Lung microvascular endothelial cell (primary cell): ENCODE data around the gene DHX58. TPM values are rescaled to one million over a fixed set of nuclear protein-coding genes. Genes with fewer than 3 reads are reported as not detected.
"Not testable (repeated sequence)": the region's sequence is repeated elsewhere in the genome, so short reads cannot be mapped to it uniquely, and the experiment has no call there.

Source experiments
- DNase-seq, 2 donors: peaks; one replicate each; pipeline versions ENCODE4 v3.0.0 to v3.0.0-alpha.2; 2010; ENCODE audit warnings: low read depth in 2 of 2
- total RNA-seq: library from RNA; depleted of rRNA; stranded (reverse); fragments of >200 nt; gene quantifications from 2 replicates; pipeline ENCODE4 v1.2.1, GENCODE V29; 2014

DHX58 gene
- total RNA-seq = 2.0 and 3.3 TPM in 2 replicates

- DNase-seq = peak; percentile 67 to 91
Observed at GRCh38 chr17:42112552-42113176, at the start of gene DHX58. Gene DHX58, minus strand, starts transcription at chr17:42112714. Its CDS starts 822 bp downstream, at chr17:42111892.

DNA sequence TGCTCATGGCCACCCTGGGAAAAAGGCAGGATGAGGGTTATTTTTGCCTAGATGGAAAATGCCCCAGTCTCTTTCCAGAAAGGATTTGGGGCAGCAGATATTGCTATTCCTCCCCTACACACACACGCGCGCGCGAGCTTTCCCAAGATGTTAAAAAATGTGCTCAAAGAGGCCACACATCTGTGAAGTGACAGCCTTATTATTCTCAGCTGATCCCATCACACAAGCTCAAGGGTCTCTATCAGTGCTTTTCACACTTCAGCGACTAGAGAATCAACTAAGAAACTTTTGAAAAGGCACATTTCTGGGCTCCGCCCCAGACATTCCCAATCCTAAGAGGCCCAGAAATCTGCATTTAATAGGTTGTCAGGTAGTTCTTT is 48.0 kb upstream of the DHX58 start:
- DNase-seq = no peak

- no peak for DNase-seq
Observed at GRCh38 chr17:42159796-42160530, 47.4 kb upstream of the DHX58 start.

DNA sequence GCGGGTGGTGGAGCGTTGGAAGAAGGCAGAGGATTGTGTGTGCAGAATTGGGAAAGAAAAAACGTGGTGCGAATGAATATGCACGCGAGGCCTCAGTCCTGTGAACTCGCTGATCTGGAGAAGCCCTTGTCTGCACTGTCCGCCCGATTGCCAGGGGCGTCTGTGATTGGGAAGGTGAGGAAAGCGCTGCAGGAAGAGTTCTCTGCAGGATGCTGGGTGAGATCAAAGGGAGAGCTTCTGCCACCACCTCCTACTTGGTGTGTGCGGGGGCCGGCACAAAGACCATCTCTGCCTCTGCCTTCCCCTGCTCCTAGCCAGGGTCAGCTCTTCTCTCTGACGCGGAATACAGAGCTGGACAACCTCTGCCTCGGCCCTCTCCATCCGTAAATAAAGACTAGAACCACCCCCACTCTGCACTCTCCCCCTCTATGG is 43.1 kb upstream of the DHX58 start:
- no peak for DNase-seq

- peak; percentile 27 to 77 for DNase-seq
Observed at GRCh38 chr17:42153919-42154742, 41.6 kb upstream of the DHX58 start.

GRCh38 chr17:42146911-42147607 is 34.5 kb upstream of the DHX58 start:
- no peak for DNase-seq

GRCh38 chr17:42143138-42143537 is 30.6 kb upstream of the DHX58 start:
- DNase-seq = not testable (repeated sequence)

- no peak for DNase-seq
Observed at GRCh38 chr17:42142371-42142896, 29.9 kb upstream of the DHX58 start.

- no peak for DNase-seq
Observed at GRCh38 chr17:42141382-42141781, 28.9 kb upstream of the DHX58 start.

DNA sequence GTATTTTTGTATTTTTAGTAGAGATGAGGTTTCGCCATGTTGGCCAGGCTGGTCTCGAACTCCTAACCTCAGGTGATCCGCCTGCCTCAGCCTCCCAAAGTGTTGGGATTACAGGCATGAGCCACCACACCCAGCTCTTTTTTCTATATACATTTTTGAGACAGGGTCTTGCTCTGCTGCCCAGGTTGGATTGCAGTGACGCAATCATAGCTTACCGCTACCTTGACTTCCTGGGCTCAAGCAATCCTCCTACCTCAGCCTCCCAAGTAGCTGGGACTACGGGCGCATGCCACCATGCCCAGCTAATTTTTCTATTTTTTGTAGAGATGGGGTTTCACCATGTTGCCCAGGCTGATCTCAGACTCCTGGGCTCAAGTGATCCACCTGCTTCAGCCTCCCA is 28.2 kb upstream of the DHX58 start:
- not testable (repeated sequence) for DNase-seq

DNA sequence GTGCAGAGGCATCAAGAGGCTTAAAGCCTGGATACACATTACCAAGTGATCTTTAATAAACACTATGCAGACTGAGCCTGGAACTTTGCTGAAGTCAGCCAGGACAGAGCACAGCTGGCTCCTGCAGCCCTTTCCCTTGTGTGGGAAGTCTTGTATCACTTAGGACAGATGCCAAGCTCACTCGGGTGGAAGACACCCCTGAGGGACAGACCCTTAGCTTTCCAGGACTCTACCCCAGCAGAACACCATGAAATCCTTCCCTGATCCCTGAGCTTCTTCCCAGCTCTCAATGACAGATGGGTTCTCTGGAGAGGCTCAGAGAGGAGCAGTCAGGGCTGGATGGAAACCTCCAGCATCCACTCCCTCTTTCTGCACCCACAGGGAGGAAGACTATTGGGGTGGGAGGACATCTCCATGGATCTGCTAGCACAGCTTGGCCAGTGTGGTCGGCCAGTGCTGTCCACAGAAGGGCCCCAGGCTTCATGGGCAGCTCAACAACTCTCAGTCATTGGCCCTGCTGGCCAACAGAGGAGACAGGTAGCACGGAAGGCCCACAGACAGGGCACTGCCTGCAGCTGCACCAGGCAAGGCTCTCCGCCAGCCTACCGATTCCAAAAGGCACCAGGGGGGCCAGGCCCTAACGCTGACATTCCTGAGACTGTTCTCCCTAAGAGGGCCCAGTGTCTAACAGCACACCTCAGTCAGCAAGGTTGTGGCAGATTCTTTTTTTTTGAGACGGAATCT is 26.4 kb upstream of the DHX58 start:
- DNase-seq = peak in 1 of 2 donors; percentile 21

GRCh38 chr17:42136654-42137051 is 24.1 kb upstream of the DHX58 start:
- no peak for DNase-seq

DNA sequence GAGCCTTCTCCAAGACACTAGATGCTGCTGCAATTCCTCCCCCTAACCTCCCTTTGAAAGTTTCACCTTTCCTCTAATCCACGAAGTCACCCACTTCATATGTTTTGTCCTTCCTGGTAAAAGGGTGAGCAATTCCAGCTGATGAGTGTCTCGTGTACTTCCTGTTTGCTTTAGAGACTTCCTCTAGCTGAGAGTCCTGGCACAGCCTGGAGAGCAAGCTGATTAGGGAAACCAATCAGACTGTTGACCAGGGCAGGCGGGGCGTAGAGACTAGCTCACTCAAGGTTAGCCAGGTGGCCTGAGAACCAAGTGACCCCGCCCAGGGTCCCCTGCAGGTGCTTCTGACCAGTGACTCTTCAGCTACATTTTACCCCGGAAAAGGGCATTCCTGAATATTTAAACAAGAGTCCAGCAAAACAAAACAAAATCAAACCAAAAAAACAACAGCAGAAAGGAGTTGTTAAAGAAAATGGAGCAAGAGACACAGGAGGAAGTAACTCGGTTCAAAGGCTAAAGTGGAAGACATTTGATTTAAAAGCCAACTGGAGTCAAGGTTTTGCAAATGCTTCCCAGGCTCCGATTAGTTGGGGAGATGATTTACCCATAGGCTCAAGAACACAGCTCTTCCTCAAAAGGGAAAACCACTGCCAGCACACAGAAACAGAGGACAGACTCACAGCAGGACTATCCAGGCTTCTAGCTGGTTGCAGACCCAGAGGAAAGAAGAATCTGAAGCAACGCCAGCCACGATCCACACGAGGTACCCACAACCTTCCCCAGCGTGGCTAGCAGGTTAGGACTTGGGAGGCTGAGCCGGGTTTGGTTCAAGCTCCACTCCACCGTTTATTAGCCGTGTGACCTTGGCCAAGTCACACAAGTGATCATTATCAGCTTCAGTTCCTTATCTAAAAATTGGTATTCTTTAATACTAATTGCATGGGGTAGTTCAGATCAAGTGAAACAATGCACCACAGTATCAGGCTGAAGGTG is 23.4 kb upstream of the DHX58 start:
- peak; percentile 90 to 93 for DNase-seq

DNA sequence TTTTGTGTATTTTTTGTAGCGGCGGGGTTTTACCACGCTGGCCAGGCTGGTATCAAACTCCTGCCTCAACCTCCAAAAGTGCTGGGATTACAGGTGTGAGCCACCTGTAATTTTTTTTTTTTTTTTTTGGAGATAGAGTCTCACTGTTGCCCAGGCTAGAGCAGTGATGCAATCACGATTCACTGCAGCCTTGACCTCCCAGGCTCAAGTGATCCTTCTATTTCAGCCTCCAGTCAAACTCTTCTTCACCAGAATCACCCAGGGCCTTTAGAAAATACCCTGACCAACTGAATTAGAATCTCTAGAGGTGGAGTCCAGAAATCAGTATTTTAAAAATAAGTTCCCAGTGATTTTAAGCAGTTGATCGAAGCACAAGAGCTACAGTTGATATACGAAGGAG is 22.6 kb upstream of the DHX58 start:
- DNase-seq = no peak

DNA sequence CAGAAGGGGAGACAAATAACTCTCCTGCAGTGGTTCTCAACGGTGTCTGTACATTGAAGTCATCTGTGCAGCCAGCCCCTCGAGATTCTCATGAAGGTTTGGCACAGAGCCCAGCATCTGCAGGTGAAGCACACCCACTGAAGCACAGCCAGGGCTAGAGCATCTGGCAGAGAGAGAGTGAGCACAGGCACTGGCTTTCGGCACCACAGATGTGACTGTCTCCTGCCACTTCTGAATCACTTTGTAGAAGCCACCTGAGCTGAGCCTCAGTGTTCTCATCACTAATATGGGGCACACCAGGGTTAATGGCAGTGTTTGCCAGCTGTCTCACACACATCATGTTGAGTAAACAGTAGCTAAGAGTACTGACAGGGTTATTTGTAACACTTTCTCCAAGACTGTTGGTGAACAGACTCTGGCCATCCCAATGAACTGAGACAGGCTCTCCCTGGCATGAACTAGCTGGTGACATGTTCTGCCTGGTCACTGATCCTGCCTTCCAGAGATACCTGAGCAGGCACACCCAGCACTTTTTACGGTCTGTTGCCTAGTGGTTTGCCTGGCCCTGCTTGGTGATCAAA is 21.0 kb upstream of the DHX58 start:
- peak in 1 of 2 donors; percentile 24 for DNase-seq

DNA sequence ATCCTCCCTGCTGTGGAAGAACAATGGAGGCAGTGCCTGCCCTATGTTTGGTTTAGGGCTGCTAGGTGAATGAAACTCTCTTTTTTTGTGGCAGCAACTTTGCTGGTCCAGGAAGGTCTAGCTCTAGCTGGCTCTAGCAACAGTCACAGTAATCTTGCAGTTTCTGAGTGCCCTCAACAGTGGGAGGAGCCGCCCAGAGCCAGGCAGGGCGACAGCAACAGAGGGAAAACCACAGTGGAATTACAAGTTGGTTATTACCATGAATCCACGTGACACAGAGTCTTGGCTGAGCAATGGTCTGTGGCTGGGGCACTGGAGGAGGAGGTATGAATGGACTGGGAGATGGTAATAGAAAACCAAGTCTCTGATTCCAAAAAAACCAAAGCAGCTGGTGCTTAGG is 20.4 kb upstream of the DHX58 start:
- DNase-seq = peak in 1 of 2 donors; percentile 63

- DNase-seq = peak; percentile 56 to 89
Observed at GRCh38 chr17:42131981-42132432, 19.5 kb upstream of the DHX58 start.

GRCh38 chr17:42131232-42131631 is 18.7 kb upstream of the DHX58 start:
- DNase-seq = no peak
